Measurements from ENCODE around the gene KDM2B.

DNA sequence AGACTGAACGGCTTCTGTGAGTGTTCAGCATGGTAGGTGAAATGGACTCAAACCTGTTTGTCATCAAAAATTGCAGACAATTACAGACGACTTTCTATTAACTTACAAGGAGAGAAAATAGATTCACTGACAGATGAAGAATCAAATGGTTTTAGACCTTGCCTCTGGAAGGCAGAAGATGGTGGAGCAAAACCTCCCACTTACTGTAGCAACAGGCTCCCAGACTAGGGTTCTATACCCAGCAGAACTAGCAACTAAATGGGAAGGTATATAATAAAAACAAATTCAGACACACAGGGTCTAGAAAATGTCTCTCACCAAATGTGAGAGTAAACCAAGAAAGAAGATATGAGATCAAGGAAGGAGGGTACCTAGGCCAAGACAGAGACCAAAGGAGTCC lies 144.1 kb downstream of the KDM2B start:
- TF ChIP-seq CTCF (IDR thresholded peaks at IDR 0.05) = no peak
- TF ChIP-seq POLR2A (IDR thresholded peaks at IDR 0.05) = no peak
- TF ChIP-seq POLR2AphosphoS5 (IDR thresholded peaks at IDR 0.05; ENCODE audit: insufficient read depth in 1 of 2, low read depth in 1 of 2) = no peak

All from vagina (tissue), 2 donors.